MCF 10A (cell line): ENCODE results near the gene TRDN. TPM values are rescaled to one million over a fixed set of nuclear protein-coding genes. Genes with fewer than 3 reads are reported as not detected.

Experiments used
- BruUV-seq: library from RNA; stranded (reverse); fragments of 400-500 nt; replicated peaks from 2 replicates; lab custom pipeline; 2021; lab: Mats Ljungman, UMichigan
- CTCF ChIA-PET: fragments of 300-600 bp; sonication (Branson Sonifier 250); formaldehyde crosslinking; extraction: SDS; loops from one replicate; lab custom pipeline; 2021; ENCODE audit warnings: antibody characterized with exemption, inconsistent platforms; lab: Yijun Ruan, JAX
- POLR2A ChIA-PET: fragments of 300-600, 350-650 bp; sonication (Branson Sonifier 250); formaldehyde crosslinking; extraction: SDS; loops from one replicate; lab custom pipeline; 2020; ENCODE audit warnings: antibody characterized with exemption, inconsistent platforms; lab: Yijun Ruan, JAX
- DNase-seq: peaks from one replicate; pipeline ENCODE4 v3.0.0-alpha.2; 2018; ENCODE audit not compliant: unreplicated experiment
- H3K27ac Mint-ChIP-seq: one replicate; pipeline ENCODE4 v1.8.0; 2022; ENCODE audit warnings: mild to moderate bottlenecking, low read depth, mixed read lengths; ENCODE audit not compliant: unreplicated experiment
- H3K27me3 Mint-ChIP-seq: one replicate; pipeline ENCODE4 v1.8.0; 2022; ENCODE audit warnings: mixed read lengths; ENCODE audit not compliant: insufficient read depth, unreplicated experiment
- H3K36me3 Mint-ChIP-seq: one replicate; pipeline ENCODE4 v1.8.0; 2022; ENCODE audit warnings: mild to moderate bottlenecking, moderate library complexity, mixed read lengths; ENCODE audit not compliant: insufficient read depth, unreplicated experiment
- H3K4me1 Mint-ChIP-seq: one replicate; pipeline ENCODE4 v1.8.0; 2022; ENCODE audit warnings: mixed read lengths; ENCODE audit not compliant: insufficient read depth, unreplicated experiment
- H3K4me3 Mint-ChIP-seq: one replicate; pipeline ENCODE4 v1.8.0; 2022; ENCODE audit warnings: mild to moderate bottlenecking, moderate library complexity, mixed read lengths; ENCODE audit not compliant: unreplicated experiment
- H3K9me3 Mint-ChIP-seq: one replicate; pipeline ENCODE4 v1.8.0; 2022; ENCODE audit warnings: mixed read lengths; ENCODE audit not compliant: unreplicated experiment
- intact Hi-C: fragments of 100-400 bp; cut with micrococcal nuclease; formaldehyde crosslinking; loops from 2 replicates; pipeline ENCODE4 v1.14.1; 2022
- total RNA-seq: library from RNA; stranded (reverse); gene quantifications from 2 replicates; pipeline ENCODE4 v1.2.3, GENCODE V29; 2022
- TF ChIP-seq, protein P1 (sequence below): fragments of 200-600 bp; IDR thresholded peaks from one replicate; pipeline ENCODE4 v1.8.0; 2022; ENCODE audit warnings: antibody characterized with exemption, mild to moderate bottlenecking; ENCODE audit not compliant: unreplicated experiment

Gene TRDN
- total RNA-seq, 1 experiment from 2014 or later: not detected

DNA sequence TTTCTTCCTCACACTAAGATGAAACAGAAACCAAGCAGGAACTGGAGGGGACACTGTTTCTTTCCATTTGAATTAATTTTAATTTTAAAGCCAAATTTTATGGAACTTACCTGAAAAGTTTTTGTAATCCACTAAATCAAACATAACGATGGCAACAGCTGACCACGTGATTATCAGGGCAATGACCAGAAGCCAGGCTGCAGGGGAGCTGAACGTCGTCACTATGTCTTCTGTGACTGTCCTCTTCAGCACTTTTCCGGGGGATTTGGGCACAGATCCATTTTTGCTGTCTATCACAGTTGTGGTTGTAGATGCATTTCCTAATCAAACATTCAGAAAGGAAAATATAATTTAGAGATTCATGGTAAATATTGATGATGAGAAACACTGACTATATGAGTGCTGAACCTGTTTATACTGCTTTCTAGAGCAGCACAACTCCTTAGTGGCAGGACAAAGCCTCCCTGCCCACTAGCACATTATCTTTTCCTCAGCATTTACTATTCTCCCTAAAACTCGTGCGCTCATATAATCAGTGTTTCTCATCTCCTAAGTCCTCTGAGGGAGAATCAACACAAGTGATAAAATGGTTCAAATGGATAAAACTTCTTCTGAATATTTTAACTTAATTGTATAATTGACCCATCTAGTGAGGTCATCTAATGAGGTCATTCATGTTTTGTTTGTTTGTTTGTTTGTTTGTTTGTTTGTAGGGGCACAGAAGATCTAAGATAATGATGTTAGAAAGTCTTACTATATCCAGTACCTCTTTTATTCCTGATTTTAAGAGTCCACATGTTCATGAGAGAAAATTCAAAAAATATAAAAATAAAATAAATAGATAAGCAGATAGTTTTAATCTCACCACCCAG is 65.7 kb downstream of the TRDN start:
- H3K36me3 Mint-ChIP-seq: no peaks in the 10 kb centered on the region
- BruUV-seq: no TSS peak
- peaks cover 100% of the 10 kb centered on the region for H3K27me3 Mint-ChIP-seq
- TF ChIP-seq, protein P1, sequence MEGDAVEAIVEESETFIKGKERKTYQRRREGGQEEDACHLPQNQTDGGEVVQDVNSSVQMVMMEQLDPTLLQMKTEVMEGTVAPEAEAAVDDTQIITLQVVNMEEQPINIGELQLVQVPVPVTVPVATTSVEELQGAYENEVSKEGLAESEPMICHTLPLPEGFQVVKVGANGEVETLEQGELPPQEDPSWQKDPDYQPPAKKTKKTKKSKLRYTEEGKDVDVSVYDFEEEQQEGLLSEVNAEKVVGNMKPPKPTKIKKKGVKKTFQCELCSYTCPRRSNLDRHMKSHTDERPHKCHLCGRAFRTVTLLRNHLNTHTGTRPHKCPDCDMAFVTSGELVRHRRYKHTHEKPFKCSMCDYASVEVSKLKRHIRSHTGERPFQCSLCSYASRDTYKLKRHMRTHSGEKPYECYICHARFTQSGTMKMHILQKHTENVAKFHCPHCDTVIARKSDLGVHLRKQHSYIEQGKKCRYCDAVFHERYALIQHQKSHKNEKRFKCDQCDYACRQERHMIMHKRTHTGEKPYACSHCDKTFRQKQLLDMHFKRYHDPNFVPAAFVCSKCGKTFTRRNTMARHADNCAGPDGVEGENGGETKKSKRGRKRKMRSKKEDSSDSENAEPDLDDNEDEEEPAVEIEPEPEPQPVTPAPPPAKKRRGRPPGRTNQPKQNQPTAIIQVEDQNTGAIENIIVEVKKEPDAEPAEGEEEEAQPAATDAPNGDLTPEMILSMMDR: no peak
- H3K9me3 Mint-ChIP-seq: no peaks in the 10 kb centered on the region
- POLR2A ChIA-PET: no interaction called here
- intact Hi-C loops: no loop called here
- no peak overlapping the region for H3K4me3 Mint-ChIP-seq
- H3K27ac Mint-ChIP-seq: no peak overlapping the region
- no peak for DNase-seq
- H3K4me1 Mint-ChIP-seq: no peaks in the 10 kb centered on the region
- CTCF ChIA-PET: no interaction called here

DNA sequence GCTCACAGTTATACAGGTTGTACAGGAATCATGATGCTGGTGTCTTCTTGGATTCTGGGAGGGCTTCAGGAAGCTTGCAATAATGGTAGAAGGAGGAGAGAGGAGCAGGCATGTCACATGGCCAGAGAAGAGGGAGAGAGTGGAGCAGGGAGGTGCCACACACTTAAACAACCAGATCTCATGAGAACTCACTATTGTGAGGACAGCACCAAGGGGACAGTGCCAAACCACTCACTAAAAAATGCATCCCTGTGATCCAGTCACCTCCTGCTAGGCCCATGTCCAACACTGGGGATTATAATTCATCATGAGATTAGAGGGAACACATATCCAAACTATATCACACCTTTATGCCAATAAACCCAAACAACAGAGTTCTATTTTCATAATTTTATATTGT is 67.2 kb downstream of the TRDN start:
- TF ChIP-seq, protein P1: no peak
- no TSS peak for BruUV-seq
- ChIA-PET CTCF (no interaction called here), POLR2A (no interaction called here)
- no peak overlapping the region for H3K4me3 Mint-ChIP-seq
- H3K36me3 Mint-ChIP-seq: no peaks in the 10 kb centered on the region
- DNase-seq: no peak
- H3K4me1 Mint-ChIP-seq: no peaks in the 10 kb centered on the region
- peaks cover 96% of the 10 kb centered on the region for H3K27me3 Mint-ChIP-seq
- no peak overlapping the region for H3K27ac Mint-ChIP-seq
- H3K9me3 Mint-ChIP-seq: no peaks in the 10 kb centered on the region
- intact Hi-C loops: no loop called here

DNA sequence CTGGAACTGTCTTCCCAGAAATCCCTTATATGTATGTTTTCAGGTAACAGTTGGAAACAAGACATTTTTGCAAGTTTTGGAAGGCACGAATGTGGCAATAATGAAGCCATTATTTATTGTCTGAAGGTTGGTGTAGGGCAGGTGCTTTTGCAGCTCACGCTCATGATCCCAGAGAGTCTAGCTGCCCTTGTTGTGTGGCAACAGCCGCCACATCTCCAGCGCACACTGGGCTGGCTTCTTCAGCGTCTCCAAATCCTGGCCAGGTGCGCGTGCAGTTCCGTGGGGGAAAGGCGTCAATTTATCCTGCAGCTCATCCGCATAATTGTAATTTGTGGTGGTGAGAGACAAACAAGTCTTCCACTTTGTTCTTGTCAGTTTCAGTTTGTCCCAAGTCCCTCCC is 71.2 kb downstream of the TRDN start:
- peaks cover 81% of the 10 kb centered on the region for H3K27me3 Mint-ChIP-seq
- no peaks in the 10 kb centered on the region for H3K36me3 Mint-ChIP-seq
- H3K27ac Mint-ChIP-seq: no peak overlapping the region
- ChIA-PET POLR2A (no interaction called here), CTCF (interaction anchor here (0.6 kb wide), 1 partner anchor 96 kb away, joined by 3 read pairs; no protein-coding TSS in a partner anchor)
- H3K4me1 Mint-ChIP-seq: no peaks in the 10 kb centered on the region
- H3K9me3 Mint-ChIP-seq: no peaks in the 10 kb centered on the region
- no TSS peak for BruUV-seq
- no peak overlapping the region for H3K4me3 Mint-ChIP-seq
- TF ChIP-seq, protein P1: no peak
- intact Hi-C loops: no loop called here
- no peak for DNase-seq

DNA sequence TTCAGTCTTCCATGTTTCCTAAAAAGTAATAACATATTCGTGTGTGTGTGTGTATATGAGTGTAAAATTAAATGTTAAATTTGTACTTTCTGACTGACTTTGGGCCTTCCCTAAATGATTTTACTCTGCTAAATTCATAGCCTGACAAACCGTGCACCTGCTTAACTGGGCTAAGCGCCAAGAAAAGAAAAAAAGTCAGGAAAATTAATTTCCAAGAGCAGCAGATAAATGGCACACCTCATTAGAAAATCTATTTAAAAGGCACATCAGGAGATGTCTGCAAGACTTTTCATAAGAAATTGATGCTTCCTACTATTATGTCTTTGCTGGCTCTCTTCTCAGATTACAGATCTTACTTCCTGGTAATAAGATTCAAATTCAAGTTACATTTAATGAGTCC is 72.4 kb downstream of the TRDN start:
- intact Hi-C loops: no loop called here
- no peaks in the 10 kb centered on the region for H3K9me3 Mint-ChIP-seq
- TF ChIP-seq, protein P1: no peak
- H3K27ac Mint-ChIP-seq: no peak overlapping the region
- no peaks in the 10 kb centered on the region for H3K4me1 Mint-ChIP-seq
- no peak overlapping the region for H3K4me3 Mint-ChIP-seq
- peaks cover 81% of the 10 kb centered on the region for H3K27me3 Mint-ChIP-seq
- CTCF ChIA-PET: no interaction called here
- POLR2A ChIA-PET: no interaction called here
- H3K36me3 Mint-ChIP-seq: no peaks in the 10 kb centered on the region
- no TSS peak for BruUV-seq
- no peak for DNase-seq
